Renal cortex interstitium (tissue), 11 donors: Measurements from ENCODE around the gene DNAH12. TPM values are rescaled to one million over a fixed set of nuclear protein-coding genes. Genes with fewer than 3 reads are reported as not detected.
"Not testable (repeated sequence)": the region's sequence is repeated elsewhere in the genome, so short reads cannot be mapped to it uniquely, and the experiment has no call there.

Source experiments
- DNase-seq, 11 donors: peaks; one replicate each; pipeline ENCODE4 v3.0.0-alpha.2; 2013; ENCODE audit warnings: low read depth in 9 of 11, low spot score in 4 of 11; ENCODE audit errors: extremely low read depth in 1 of 11
- polyA plus RNA-seq, 3 donors: library from polyadenylated mRNA; unstranded; fragments of 120-200 nt; gene quantifications; one replicate each; pipeline ENCODE4 v1.2.1, GENCODE V29; 2013; ENCODE audit not compliant: insufficient read length in 3 of 3

Gene DNAH12
- polyA plus RNA-seq, 3 donors, result 1.1 to 1.7 (median 1.3) TPM

DNA sequence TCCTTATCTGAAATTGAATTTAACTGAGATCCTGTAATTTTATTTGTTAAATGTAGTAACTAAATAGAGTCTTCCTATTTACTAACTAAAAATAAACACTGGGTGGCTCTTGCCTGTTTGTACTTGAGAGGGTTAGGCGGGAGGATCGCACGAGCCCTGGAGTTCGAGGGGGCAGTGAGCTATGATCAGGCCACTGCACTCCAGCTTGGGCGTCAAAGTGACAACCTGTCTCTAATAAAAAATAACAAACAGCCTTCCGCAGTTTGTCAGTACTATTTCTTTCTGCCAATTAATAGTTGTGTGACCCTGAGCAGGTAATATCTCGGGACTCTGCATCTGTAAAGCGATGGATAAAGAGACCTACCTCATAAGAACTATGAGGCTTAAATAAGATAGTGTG is 11.2 kb upstream of the DNAH12 start:
- no peak for DNase-seq

DNA sequence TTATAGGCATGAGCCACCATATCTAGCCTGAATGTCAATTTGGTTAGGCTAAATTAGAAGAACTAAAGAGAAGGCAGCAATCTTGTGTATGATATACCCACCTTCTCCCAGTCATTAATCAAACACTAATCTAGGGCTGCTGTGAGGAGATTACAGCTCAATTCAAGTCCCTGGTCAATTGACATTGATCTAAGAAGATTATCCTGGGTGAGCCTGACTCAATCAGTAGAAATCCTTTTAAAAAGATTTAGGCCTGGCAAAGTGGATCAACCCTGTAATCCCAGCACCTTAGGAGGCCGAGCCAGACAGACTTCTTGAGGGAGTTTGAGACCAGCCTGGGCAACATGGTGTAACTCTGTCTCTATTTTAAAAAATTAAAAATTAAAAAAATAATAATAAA is 2.5 kb upstream of the DNAH12 start:
- no peak for DNase-seq

DNA sequence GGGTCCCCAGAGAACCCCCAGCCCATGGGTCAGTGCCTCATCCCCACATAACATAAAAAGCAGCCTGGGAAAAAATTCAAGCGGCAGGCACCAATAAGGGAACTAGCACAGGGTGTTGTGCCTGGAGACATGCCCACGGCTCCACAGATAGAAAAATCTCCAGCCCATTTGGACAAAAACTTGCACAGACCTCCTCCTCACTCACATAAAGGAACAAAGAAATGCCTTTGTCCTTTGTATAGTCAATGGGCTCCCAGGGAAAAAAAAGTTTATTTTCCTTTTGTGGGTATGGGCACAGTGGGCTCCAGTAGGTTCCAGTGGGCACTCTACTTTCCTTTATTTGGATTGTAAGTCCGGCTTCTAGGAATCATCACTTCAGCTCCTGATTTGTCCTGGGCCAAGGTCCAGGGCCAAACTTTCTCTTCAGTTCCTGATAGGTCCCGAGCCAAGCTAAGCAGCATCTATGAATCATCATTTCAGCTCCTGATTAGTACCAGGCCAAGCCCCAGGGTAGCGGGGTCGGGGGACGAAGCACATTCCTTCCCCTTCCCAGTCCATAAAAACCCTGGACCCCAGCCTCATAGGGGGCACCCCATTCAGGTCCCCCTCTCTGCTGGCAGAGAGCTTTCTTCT is 1.6 kb upstream of the DNAH12 start:
- no peak for DNase-seq

DNA sequence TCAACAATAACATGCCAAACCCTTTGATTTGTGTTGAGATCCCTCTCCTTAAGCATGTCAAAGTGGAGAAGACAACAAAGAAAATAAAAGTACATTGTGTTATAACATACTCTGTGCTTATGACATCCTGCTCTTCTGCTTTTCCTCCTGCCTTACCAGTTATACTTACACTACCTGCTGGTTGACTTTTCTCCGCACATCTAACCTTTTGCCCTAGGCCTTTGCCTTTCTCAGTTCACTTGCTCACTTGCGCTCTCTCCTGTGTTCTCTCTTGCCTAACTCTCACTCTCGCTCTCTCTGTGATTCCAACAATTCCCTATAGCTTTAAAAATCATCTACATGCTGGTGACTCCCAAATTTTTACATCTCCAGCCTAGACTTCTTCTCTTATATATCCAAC is 5.7 kb downstream of the DNAH12 start:
- DNase-seq, result no peak

DNA sequence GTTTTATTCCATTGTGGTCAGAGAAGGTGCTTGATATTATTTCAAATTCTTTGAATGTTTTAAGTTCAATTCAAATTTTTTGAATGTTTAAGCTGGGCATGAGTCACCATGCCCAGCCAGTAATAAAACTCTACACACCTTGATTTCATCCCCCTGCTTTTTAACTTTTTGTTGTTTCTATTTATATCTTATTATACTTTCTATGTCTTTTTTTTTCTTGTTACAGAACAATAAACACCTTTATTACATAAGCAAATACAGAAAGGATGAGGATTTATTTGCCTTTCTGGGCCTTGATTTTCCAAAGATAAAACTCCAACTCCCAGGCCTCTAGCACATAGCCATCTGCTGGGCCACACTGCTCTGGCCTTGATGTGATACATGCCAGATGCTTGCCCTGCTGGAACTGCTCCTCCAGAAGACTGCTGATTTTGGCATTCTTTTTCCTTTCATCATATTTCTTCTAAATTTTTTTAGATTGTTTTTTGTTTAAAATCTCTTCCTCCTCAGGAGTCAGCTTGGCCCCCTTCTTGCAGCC is 14.0 kb downstream of the DNAH12 start:
- no peak for DNase-seq

DNA sequence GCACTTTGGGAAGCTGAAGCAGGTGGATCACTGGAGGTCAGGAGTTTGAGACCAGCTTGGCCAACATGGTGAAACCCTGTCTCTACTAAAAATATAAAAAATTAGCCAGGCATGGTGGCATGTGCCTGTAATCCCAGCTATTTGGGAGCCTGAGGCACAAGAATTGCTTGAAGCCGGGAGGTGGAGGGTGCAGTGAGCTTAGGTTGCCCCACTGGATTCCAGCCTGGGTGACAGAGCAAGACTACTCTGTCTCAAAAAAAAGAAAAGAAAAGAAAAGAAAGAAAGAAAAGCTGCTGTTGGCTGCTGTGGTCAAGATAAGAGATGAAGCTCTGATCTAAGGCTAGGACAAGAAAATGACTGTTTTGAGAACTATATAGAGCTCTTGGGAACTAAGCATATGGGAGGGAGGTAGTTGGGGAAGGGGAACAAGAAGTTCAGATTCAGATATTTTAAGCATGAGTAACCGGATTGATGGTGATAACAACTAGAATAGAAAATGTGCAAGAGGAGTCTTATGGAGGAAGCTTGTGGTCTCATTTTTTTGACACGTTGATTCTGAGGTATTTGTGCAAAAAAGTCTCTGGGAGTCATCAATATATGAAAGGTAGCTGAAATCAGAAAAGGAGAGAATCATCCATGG is 25.7 kb downstream of the DNAH12 start:
- DNase-seq, result no peak

DNA sequence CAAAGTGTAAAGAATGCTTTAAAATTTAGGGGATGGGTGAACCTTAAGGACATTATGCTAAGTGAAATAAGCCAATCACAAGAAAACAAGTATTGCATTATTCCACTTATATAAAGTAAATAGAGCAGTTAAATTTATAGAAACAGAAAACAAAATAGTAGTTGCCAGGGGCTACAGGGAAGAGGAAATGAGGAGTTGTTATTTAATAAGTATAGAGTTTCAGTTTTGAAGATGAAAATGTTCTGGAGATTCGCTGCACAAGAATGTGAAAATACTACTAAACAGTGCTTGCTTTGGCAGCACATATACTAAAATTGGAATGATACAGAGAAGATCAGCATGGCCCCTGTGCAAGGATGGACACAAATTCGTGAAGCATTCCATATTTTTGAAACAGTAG is 32.0 kb downstream of the DNAH12 start:
- DNase-seq, result no peak

DNA sequence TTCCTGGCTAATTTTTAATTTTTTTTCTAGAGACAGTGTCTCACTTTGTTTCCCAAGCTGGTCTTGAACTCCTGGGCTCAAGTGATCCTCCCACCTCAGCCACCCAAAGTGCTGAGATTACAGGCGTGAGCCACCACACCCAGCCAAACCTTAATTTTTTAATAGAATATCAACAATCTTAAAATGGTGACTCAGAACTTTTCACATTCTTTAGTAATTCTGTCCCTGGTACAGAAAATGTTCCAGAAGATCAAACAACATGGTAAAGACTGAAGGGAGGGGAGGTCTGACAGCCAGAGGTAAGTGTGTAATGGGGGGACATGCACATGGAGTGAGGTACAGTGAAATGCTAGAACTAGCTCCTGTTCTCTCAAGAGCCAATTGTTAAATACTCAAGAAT is 38.2 kb downstream of the DNAH12 start:
- DNase-seq, result no peak

DNA sequence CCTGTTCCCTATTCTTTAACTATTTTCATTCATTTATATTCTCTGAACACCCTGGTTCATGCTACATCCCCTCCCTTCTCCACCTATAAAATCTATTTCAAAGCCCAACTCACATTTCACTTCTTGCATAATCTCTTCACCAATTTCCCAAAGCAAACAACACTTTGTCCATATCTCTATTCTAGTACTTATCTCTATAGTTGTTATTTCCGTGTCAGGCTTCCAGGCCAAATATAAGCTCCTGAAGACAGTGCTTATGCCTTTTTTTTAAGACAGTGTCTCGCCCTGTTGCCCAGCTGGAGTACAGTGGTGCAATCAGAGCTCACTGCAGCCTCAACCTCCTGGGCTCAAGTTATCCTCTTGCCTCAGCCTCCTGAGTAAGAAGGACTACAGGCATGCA is 43.6 kb downstream of the DNAH12 start:
- no peak for DNase-seq

DNA sequence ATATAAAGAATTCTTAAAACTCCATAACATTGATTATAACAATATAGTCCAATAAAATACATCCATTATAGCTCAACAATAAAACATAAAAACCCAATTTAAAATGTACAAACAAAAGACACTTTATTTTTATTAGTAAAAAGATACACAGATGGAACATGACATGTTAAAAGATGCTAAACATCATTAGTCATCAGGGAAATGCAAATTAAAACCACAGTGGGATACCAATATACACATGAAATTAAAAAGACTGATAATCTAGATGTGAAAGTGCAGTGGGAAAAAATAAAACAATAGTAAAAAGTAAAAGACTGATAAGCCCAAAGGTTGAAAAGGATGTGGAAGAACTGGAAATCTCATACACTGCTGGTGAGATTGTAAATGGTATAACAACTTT is 46.2 kb downstream of the DNAH12 start:
- DNase-seq, result no peak

DNA sequence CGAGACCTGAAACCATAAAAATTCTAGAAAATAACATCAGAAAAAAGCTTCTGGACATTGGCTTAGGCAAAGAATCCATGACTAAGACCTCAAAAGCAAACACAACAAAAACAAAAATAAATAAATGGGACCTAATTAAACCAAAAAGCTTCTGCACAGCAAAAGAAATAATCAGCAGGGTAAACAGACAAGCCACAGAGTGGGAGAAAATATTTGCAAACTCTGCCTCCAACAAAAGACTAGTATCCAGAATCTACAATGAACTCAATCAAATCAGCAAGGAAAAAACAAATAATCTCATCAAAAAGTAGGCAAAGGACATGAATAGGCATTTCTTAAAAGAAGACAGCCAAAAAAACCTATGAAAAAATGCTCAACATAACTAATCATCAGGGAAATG is 59.6 kb downstream of the DNAH12 start:
- DNase-seq, result no peak

DNA sequence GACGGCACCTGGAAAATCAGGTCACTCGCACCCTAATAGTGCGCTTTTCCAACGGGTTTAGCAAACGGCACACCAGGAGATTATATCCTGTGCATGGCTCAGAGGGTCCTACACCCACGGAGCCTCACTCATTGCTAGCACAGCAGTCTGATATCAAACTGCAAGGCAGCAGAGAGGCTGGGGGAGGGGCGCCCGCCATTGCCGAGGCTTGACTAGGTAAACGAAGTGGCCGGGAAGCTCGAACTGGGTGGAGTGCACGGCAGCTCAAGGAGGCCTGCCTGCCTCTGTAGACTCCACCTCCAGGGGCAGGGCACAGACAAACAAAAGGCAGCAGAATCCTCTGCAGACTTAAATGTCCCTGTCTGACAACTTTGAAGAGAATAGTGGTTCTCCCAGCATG is 67.0 kb downstream of the DNAH12 start:
- DNase-seq, result not testable (repeated sequence)

DNA sequence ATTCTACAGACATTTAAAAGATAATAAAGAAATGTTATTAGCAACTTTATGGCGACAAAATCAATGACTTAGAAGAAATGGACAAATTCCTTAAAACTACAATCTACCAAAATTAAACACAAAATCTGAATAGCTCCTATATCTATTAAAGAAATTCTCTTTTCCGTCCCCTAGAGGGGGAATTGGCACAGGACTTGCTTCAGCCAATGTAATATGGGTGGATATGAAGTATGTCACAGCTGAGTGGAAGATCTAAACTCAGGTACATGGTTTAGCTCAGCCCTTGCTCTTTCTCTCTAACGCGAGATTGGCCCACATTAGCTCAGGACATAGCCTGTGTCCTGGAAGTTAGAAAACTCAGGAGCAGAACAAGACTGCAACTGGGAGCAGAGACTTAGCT is 79.3 kb downstream of the DNAH12 start:
- DNase-seq, result no peak

DNA sequence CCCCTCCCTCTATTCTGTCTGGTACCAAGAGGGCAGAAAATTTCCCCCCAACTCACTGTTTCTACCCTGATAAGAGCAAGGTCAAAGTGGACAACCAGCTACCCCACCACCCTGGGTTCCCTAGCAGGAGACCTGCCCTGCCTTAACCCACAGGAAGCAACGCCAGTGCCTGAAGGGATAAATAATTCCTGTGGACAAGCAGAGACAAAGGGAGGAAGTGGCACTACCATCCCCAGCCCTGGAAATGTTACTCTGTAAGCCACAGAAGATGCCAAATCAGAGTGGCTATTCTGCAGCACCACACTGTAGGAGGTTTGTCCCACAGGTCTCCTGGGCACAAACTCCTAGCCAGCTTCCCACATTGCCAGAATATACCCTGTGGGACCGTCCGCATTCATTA is 80.1 kb downstream of the DNAH12 start:
- no peak for DNase-seq

DNA sequence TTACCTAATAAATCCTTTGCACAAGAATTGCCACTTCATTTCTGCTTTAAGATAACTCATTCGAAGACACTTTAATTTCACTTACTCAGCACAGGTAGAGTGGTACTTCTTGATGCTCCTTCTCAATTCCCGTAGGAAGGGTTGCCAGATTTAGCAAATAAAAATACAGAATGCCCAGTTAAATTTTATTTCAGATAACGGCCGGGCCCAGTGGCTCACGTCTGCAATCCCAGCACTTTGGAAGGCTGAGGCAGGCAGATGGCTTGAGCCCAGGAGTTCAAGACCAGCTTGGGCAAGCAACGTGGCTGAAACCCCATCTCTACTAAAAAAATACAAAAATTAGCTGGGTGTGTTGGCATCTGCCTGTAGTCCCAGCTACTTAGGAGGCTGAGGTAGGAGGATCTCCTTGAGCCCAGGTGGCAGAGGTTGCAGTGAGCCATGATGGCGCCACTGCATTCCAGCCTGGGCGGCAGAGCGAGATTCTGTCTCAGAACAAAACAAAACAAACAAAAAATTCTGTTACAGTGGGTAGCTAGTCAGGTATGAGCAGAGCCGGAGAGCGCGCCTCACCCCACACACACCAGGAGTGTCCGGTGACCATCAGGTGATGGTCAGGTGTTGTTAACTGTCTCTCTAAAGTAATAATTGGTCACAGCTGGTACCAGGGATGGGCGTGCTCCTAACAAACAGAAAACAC is 92.8 kb downstream of the DNAH12 start:
- no peak for DNase-seq

DNA sequence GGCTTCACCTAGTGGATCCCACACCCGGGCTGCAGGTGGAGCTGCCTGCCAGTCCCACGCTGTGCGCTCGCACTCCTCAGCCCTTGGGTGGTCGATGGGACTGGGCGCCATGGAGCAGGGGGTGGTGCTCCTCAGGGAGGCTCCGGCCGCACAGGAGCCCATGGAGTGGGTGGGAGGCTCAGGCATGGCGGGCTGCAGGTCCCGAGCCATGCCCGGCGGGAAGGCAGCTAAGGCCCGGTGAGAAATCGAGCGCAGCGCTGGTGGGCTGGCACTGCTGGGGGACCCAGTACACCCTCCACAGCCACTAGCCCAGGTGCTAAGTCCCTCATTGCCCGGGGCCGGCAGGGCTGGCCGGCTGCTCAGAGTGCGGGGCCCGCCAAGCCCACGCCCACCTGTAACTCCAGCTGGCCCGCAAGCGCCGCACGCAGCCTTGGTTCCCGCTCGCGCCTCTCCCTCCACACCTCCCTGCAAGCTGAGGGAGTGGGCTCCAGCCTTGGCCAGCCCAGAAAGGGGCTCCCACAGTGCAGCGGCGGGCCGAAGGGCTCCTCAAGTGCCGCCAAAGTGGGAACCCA is 94.8 kb downstream of the DNAH12 start:
- not testable (repeated sequence) for DNase-seq

DNA sequence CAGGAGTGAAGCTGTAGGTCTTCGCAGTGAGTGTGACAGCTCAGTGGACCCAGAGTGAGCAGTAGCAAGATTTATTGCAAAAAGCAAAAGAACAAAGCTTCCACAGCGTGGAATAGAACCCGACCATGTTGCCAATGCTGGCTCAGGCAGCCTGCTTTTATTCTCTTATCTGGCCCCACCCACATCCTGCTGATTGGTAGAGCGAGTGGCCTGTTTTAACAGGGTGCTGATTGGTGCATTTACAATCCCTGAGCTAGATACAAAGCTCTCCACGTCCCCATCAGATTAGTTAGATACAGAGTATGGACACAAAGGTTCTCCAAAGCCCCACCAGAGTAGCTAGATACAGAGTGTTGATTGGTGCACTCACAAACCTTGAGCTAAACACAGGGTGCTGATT is 95.7 kb downstream of the DNAH12 start:
- DNase-seq, result not testable (repeated sequence)

DNA sequence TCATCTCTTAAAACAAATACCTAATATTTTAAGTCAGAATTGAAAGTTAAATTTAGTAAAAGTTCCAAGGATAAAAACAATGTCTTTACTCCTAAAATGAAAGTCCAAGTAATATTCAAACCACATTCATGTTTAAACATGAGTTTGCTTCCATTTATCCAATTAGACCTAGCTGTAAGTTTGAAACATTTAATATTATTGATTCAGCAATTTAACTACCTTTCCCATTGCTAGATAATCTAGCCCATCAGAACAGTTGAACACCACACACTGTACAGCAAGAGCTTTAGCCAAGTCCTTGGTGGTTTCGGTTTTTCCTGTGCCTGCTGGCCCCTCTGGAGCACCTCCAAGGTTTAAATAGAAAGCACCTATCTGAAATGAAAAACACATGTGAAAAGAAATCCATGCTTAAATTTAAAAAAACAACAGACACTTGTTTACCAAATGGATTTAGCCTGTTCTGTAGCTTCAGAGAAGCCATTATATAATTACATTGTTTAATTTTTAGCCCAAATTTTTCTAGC is 97.8 kb downstream of the DNAH12 start:
- DNase-seq, result no peak

DNA sequence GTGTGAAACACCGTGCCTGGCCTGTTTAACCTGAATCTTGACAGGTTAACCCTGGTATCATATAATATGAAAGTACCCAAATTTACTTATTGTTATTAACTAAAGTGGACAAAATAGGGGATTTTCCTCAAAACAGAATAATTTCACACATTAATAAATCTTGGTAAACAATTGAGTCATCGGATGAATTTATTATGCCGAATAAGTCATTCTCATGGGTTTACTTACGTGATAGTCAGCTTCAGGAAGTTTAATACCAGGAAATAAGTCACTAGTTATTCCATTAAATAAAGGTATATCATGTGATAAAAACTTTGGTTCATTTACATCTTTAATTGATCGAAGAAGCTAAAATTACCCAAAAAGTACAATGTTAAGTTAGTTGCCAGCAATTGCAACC is 99.7 kb downstream of the DNAH12 start:
- no peak for DNase-seq

DNA sequence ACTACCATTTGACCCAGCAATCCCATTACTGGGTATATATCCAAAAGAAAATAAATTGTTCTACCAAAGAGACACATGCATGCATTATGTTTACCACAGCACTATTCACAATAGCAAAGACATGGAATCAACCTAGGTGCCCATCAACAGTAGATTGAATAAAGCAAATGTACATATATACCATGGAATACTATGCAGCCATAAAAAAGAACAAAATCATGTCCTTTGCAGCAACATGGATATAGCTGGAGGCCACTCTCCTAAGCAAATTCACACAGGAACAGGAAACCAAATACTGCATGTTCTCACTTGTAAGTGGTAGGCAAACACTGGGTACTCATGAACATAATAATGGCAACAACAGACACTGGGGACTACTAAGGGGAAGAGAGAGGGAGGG is 104.0 kb downstream of the DNAH12 start:
- DNase-seq, result not testable (repeated sequence)
